K562 (cell line): ENCODE data around the gene SUCNR1. TPM values are rescaled to one million over a fixed set of nuclear protein-coding genes. Genes with fewer than 3 reads are reported as not detected.

ENCODE experiments used
- GTF3C2 ChIP-seq: IDR thresholded peaks from 3 replicates; pipeline ENCODE4 v1.6.1; 2011; ENCODE audit warnings: borderline replicate concordance, mild to moderate bottlenecking, moderate library complexity; ENCODE audit not compliant: insufficient read length; ENCODE audit errors: extremely low read depth
- POLR2H ChIP-seq: IDR thresholded peaks from 2 replicates; pipeline ENCODE4 v1.6.1; 2016; ENCODE audit warnings: missing genetic modification characterization, low read depth, mild to moderate bottlenecking, control low read depth, missing compliant biosample characterization, moderate library complexity
- REST ChIP-seq, 2 experiments: fragments of 450-650 bp; formaldehyde crosslinking in 1 of 2; IDR thresholded peaks; 2 replicates each; pipeline versions ENCODE4 v1.4.0 to v1.6.1; 2014 to 2020; ENCODE audit warnings: mild to moderate bottlenecking in 2 of 2, borderline replicate concordance in 1 of 2, low read depth in 1 of 2
- SIRT6 ChIP-seq: IDR thresholded peaks from one replicate; pipeline ENCODE4 v1.6.1; 2012; ENCODE audit warnings: low read depth, mild to moderate bottlenecking, control low read depth, inconsistent platforms, low read length, moderate library complexity
- UBTF ChIP-seq, 2 experiments: IDR thresholded peaks; 2 replicates each; pipeline ENCODE4 v1.6.1; 2012; ENCODE audit warnings: improper control_type of control experiment in 2 of 2, low read depth in 2 of 2, low read length in 2 of 2, borderline replicate concordance in 1 of 2
- ZNF507 ChIP-seq: conservative IDR thresholded peaks from 2 replicates; pipeline ENCODE4 v1.6.1; 2017; ENCODE audit warnings: missing genetic modification characterization, missing compliant biosample characterization
- ZNF644 ChIP-seq: fragments of 200-800 bp; sonication (Bioruptor generic); IDR thresholded peaks from 2 replicates; pipeline ENCODE4 v1.6.1; 2016; ENCODE audit warnings: low read depth, missing genetic modification characterization, missing compliant biosample characterization
- polyA plus RNA-seq, 8 experiments: library from polyadenylated mRNA; depleted of rRNA in 4 of 8; stranded (reverse) in 5 of 8; unstranded in 3 of 8; fragments of >200 nt; fragmentation: Nextera tagmentation in 2 of 8; fragmentation: Illumina TruSeq in 1 of 8; extraction: Ambion mirVana in 2 of 8; extraction: Trizol in 1 of 8; gene quantifications; 2 replicates each; pipeline versions ENCODE4 v1.2.1 to v1.2.3, GENCODE V29; 2011 to 2014; ENCODE audit warnings: inconsistent platforms in 1 of 8, missing spikeins in 1 of 8
- total RNA-seq, 7 experiments: library from RNA; depleted of rRNA in 6 of 7; stranded (reverse); fragments of >200 nt in 6 of 7; fragmentation: Illumina TruSeq in 2 of 7; extraction: Trizol in 2 of 7; gene quantifications; 2 replicates each; pipeline versions ENCODE4 v1.2.1 to v1.2.3, GENCODE V29; 2011 to 2021; ENCODE audit warnings: low replicate concordance in 1 of 7

The SUCNR1 gene
- total and polyA plus RNA-seq, 9 of the 15 experiments (the other 6 are each of a cell fraction or from before 2014, with no cell fraction given) = 0.04 to 0.54 (median 0.13) TPM

- TF ChIP-seq GTF3C2 (no peak), ZNF644 (tag) (no peak), REST (IDR thresholded peaks at IDR 0.05; ENCODE audit: borderline replicate concordance) (peak; percentile 88), REST (CRISPR knock-in tag; IDR thresholded peaks at IDR 0.05; ENCODE audit: low read depth) (no peak), POLR2H (tag) (no peak), SIRT6 (no peak), ZNF507 (no peak), UBTF (IDR thresholded peaks at IDR 0.05; ENCODE audit: borderline replicate concordance in 1 of 2, low read depth in 2 of 2, low read length in 2 of 2) (no peak)
- TF ChIP-seq, all 486 proteins: peak for 12
Measured at GRCh38 chr3:151838574-151839312, 34.7 kb upstream of the SUCNR1 start (continued).
